Peyer's patch (tissue), 4 donors: ENCODE measurements around the gene AIF1L.

Source experiments
- CTCF ChIP-seq, 6 experiments: fragments of 450-650 bp in 4 of 6; fragments of 200-600 bp in 2 of 6; sonication (generic) in 1 of 6; IDR thresholded peaks; one replicate each; pipeline ENCODE4 v1.5.1; 2017 to 2019; ENCODE audit warnings: antibody characterized with exemption in 6 of 6, mild to moderate bottlenecking in 3 of 6, moderate library complexity in 1 of 6
- POLR2A ChIP-seq, 2 donors: fragments of 450-650 bp; IDR thresholded peaks; one replicate each; pipeline ENCODE4 v1.5.1; 2017; ENCODE audit warnings: antibody characterized with exemption in 2 of 2, mild to moderate bottlenecking in 2 of 2, moderate library complexity in 2 of 2

GRCh38 chr9:131081868-131082267, 14.5 kb upstream of the AIF1L start:
- TF ChIP-seq POLR2A (IDR thresholded peaks at IDR 0.05) (no peak), CTCF (IDR thresholded peaks at IDR 0.05) (no peak)
